HCT116 (cell line): ENCODE data around the gene TOP1. TPM values are rescaled to one million over a fixed set of nuclear protein-coding genes. Genes with fewer than 3 reads are reported as not detected.

Experiments used
- ATAC-seq: fragments of 200-7000 bp; cut with Tn5 transposase; 2 replicates; pipeline ENCODE4 v1.9.1; 2020; ENCODE audit warnings: mild to moderate bottlenecking, moderate library complexity
- BruUV-seq: library from RNA; stranded (reverse); fragments of 400-500 nt; replicated peaks from 2 replicates; lab custom pipeline; 2021; lab: Mats Ljungman, UMichigan
- CTCF ChIA-PET: fragments of 300-600 bp; sonication (Branson Sonifier 250); formaldehyde crosslinking; loops from one replicate; lab custom pipeline; 2021; ENCODE audit warnings: antibody characterized with exemption; lab: Charles Lee
- POLR2A ChIA-PET: fragments of 300-600, 350-600 bp; sonication (Branson Sonifier 250); formaldehyde crosslinking; loops from one replicate; lab custom pipeline; 2021; ENCODE audit warnings: antibody characterized with exemption; lab: Charles Lee
- RAD21 ChIA-PET, 2 experiments: fragments of 300-600 bp; sonication (Branson Sonifier 250); formaldehyde crosslinking; loops; one replicate each; lab custom pipeline; 2023; ENCODE audit warnings: low total read pairs in 2 of 2; ENCODE audit not compliant: uncharacterized antibody in 2 of 2, unreplicated experiment in 2 of 2, low non-redundant PET in 1 of 2; lab: Charles Lee
- DNase-seq: peaks from one replicate; pipeline ENCODE4 v3.0.0-alpha.2; 2010; ENCODE audit warnings: low read depth, low spot score
- H2AFZ ChIP-seq: fragments of 200-600 bp; shearing (Covaris generic), sonication (generic); 2 replicates; pipeline ENCODE4 v1.6.1; 2017; ENCODE audit warnings: low read depth, mixed run types, mixed read lengths, antibody characterized with exemption, low read length; ENCODE audit not compliant: poor library complexity, severe bottlenecking
- H3K27ac ChIP-seq: 2 replicates; pipeline ENCODE4 v1.5.1; 2012; ENCODE audit warnings: low read depth, low read length
- H3K27me3 ChIP-seq: fragments of 200-600 bp; sonication (generic); 2 replicates; pipeline ENCODE4 v1.6.1; 2016; ENCODE audit warnings: mixed run types, low read length, mixed read lengths; ENCODE audit not compliant: insufficient read depth
- H3K36me3 ChIP-seq, 2 experiments: fragments of 200-500 bp in 1 of 2; fragments of 200-600 bp in 1 of 2; sonication (Bioruptor generic) in 1 of 2; sonication (generic) in 1 of 2; 2 replicates each; pipeline versions ENCODE4 v1.5.1 to v1.6.1; 2014 to 2016; ENCODE audit warnings: low read length in 2 of 2, inconsistent platforms in 1 of 2, mixed read lengths in 1 of 2, mixed run types in 1 of 2; ENCODE audit not compliant: insufficient read depth in 2 of 2, control insufficient read depth in 1 of 2
- H3K4me1 ChIP-seq, 2 experiments: fragments of 200-600 bp in 1 of 2; sonication (generic) in 1 of 2; 2 replicates each; pipeline versions ENCODE4 v1.5.1 to v1.6.1; 2012 to 2017; ENCODE audit warnings: low read length in 2 of 2, inconsistent platforms in 1 of 2, mild to moderate bottlenecking in 1 of 2, mixed read lengths in 1 of 2, mixed run types in 1 of 2, moderate library complexity in 1 of 2; ENCODE audit not compliant: insufficient read depth in 2 of 2, control insufficient read depth in 1 of 2
- H3K4me2 ChIP-seq: fragments of 200-600 bp; sonication (generic); 2 replicates; pipeline ENCODE4 v1.6.1; 2017; ENCODE audit warnings: mixed run types, low read length, mixed read lengths
- H3K4me3 ChIP-seq, 2 experiments: fragments of 200-600 bp in 1 of 2; sonication (generic) in 1 of 2; replicated peaks in 1 of 2; 2 replicates each; pipeline ENCODE4 v1.5.1; 2011 to 2016; ENCODE audit warnings: low read length in 2 of 2, control low read depth in 1 of 2, low read depth in 1 of 2, mild to moderate bottlenecking in 1 of 2, mixed read lengths in 1 of 2, mixed run types in 1 of 2
- H3K79me2 ChIP-seq: fragments of 200-600 bp; sonication (generic); 2 replicates; pipeline ENCODE4 v1.6.1; 2017; ENCODE audit warnings: mild to moderate bottlenecking, mixed run types, low read length, moderate library complexity, mixed read lengths; ENCODE audit not compliant: insufficient read depth
- H3K9ac ChIP-seq: fragments of 200-600 bp; sonication (generic); 2 replicates; pipeline ENCODE4 v1.6.1; 2016; ENCODE audit warnings: low read length, mixed read lengths
- H3K9me2 ChIP-seq: fragments of 200-600 bp; sonication (generic), shearing (Covaris generic); 2 replicates; pipeline ENCODE4 v1.6.1; 2017; ENCODE audit warnings: mixed run types, mild to moderate bottlenecking, moderate library complexity; ENCODE audit not compliant: insufficient read depth
- H3K9me3 ChIP-seq, 2 experiments: fragments of 200-500 bp in 1 of 2; fragments of 200-600 bp in 1 of 2; sonication (Bioruptor generic) in 1 of 2; sonication (generic) in 1 of 2; 2 replicates each; pipeline ENCODE4 v1.6.1; 2014 to 2017; ENCODE audit warnings: low read length in 2 of 2, mixed read lengths in 2 of 2, inconsistent platforms in 1 of 2, low read depth in 1 of 2, mild to moderate bottlenecking in 1 of 2, mixed run types in 1 of 2, moderate library complexity in 1 of 2; ENCODE audit not compliant: control insufficient read depth in 1 of 2, insufficient read depth in 1 of 2
- H4K20me1 ChIP-seq: fragments of 200-600 bp; sonication (generic), shearing (Covaris generic); 2 replicates; pipeline ENCODE4 v1.6.1; 2017; ENCODE audit warnings: mixed run types, mild to moderate bottlenecking, moderate library complexity; ENCODE audit not compliant: insufficient read depth
- CBX3 ChIP-seq: IDR thresholded peaks from 2 replicates; pipeline ENCODE4 v1.6.1; 2012; ENCODE audit warnings: low read depth
- CEBPB ChIP-seq: IDR thresholded peaks from 2 replicates; pipeline ENCODE4 v1.6.1; 2012; ENCODE audit warnings: low read depth
- FOSL1 ChIP-seq: IDR thresholded peaks from 2 replicates; pipeline ENCODE4 v1.6.1; 2012; ENCODE audit warnings: low read depth
- POLR2A ChIP-seq: IDR thresholded peaks from 2 replicates; pipeline ENCODE4 v1.7.0; 2011; ENCODE audit warnings: borderline replicate concordance; ENCODE audit not compliant: insufficient read depth, insufficient read length; ENCODE audit errors: extremely low read depth
- RAD21 ChIP-seq: IDR thresholded peaks from 2 replicates; pipeline ENCODE4 v1.6.1; 2012; ENCODE audit warnings: low read depth, mild to moderate bottlenecking
- SIN3A ChIP-seq: IDR thresholded peaks from 2 replicates; pipeline ENCODE4 v1.6.1; 2012; ENCODE audit warnings: low read depth
- SRF ChIP-seq: IDR thresholded peaks from 2 replicates; pipeline ENCODE4 v1.6.1; 2012; ENCODE audit warnings: low read depth
- YY1 ChIP-seq: IDR thresholded peaks from 2 replicates; pipeline ENCODE4 v1.6.1; 2011; ENCODE audit warnings: low read length, low read depth, moderate library complexity, mild to moderate bottlenecking; ENCODE audit not compliant: insufficient replicate concordance; ENCODE audit errors: extremely low read depth
- ZFX ChIP-seq: fragments of 450-650 bp; IDR thresholded peaks from 2 replicates; pipeline ENCODE4 v1.6.1; 2017
- intact Hi-C: fragments of 100-400 bp; cut with micrococcal nuclease; formaldehyde crosslinking; loops from 2 replicates; pipeline ENCODE4 v1.10.0; 2022
- total RNA-seq: library from RNA; stranded (reverse); gene quantifications from one replicate; pipeline ENCODE4 v1.2.1, GENCODE V29; 2021; ENCODE audit not compliant: unreplicated experiment
- TF ChIP-seq, protein P1 (sequence below): IDR thresholded peaks from 2 replicates; pipeline ENCODE4 v1.6.1; 2012; ENCODE audit warnings: low read depth

Gene TOP1
- total RNA-seq, 1 experiment from 2014 or later: 190 TPM

- ChIA-PET POLR2A (interaction anchor here (1.6 kb wide), 1 partner anchor 137 kb away, joined by 3 read pairs; no protein-coding TSS in a partner anchor), RAD21 (interaction anchor here in 1 of 2 experiments (1.5 to 1.6 kb wide), 2 partner anchors 143 to 171 kb away, joined by 4 to 6 read pairs; no protein-coding TSS in a partner anchor), CTCF (interaction anchor here (0.6 to 2.0 kb wide), 7 partner anchors 9 to 207 kb away, joined by 3 to 15 read pairs (median 4); partner anchors contain the start of gene LPIN3)
- Histone ChIP-seq H3K4me1 (peaks cover 9 to 20% of the 10 kb centered on the region in 2 experiments; a peak in 3 of 4 replicates), H3K27ac (no peak overlapping the region), H3K4me3 (no peak overlapping the region), H3K9me3 (no peaks in the 10 kb centered on the region), H3K79me2 (peaks cover 6% of the 10 kb centered on the region; the same call in 1 of the 2 replicates), H2AFZ (no peak overlapping the region), H3K4me2 (no peak overlapping the region), H4K20me1 (no peaks in the 10 kb centered on the region), H3K36me3 (no peaks in the 10 kb centered on the region), H3K9ac (no peak overlapping the region), H3K9me2 (no peaks in the 10 kb centered on the region), H3K27me3 (no peaks in the 10 kb centered on the region)
- no TSS peak for BruUV-seq
- TF ChIP-seq SIN3A (no peak), CEBPB (no peak), SRF (no peak), ZFX (no peak), CBX3 (no peak), RAD21 (no peak), POLR2A (no peak), FOSL1 (no peak), YY1 (no peak)
- TF ChIP-seq, protein P1, sequence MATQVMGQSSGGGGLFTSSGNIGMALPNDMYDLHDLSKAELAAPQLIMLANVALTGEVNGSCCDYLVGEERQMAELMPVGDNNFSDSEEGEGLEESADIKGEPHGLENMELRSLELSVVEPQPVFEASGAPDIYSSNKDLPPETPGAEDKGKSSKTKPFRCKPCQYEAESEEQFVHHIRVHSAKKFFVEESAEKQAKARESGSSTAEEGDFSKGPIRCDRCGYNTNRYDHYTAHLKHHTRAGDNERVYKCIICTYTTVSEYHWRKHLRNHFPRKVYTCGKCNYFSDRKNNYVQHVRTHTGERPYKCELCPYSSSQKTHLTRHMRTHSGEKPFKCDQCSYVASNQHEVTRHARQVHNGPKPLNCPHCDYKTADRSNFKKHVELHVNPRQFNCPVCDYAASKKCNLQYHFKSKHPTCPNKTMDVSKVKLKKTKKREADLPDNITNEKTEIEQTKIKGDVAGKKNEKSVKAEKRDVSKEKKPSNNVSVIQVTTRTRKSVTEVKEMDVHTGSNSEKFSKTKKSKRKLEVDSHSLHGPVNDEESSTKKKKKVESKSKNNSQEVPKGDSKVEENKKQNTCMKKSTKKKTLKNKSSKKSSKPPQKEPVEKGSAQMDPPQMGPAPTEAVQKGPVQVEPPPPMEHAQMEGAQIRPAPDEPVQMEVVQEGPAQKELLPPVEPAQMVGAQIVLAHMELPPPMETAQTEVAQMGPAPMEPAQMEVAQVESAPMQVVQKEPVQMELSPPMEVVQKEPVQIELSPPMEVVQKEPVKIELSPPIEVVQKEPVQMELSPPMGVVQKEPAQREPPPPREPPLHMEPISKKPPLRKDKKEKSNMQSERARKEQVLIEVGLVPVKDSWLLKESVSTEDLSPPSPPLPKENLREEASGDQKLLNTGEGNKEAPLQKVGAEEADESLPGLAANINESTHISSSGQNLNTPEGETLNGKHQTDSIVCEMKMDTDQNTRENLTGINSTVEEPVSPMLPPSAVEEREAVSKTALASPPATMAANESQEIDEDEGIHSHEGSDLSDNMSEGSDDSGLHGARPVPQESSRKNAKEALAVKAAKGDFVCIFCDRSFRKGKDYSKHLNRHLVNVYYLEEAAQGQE: no peak
- intact Hi-C loops: no loop called here
- DNase-seq (no peak), ATAC-seq (no peak)
These were observed 105.2 kb downstream of the TOP1 start for GRCh38 chr20:41133709-41134361.
